Measurements from ENCODE around the gene TKTL2. TPM values are rescaled to one million over a fixed set of nuclear protein-coding genes. Genes with fewer than 3 reads are reported as not detected.

The TKTL2 gene
- total RNA-seq, 2 experiments from 2014 or later = not detected

GRCh38 chr4:163476761-163477438, 3.3 kb upstream of the TKTL2 start:
- Histone ChIP-seq H3K36me3 (ENCODE audit: insufficient read depth, low read length) (no peaks in the 10 kb centered on the region), H3K27ac (ENCODE audit: low read depth, low read length, poor library complexity, severe bottlenecking) (no peak overlapping the region), H3K4me2 (ENCODE audit: low read length) (no peak overlapping the region), H3K79me2 (ENCODE audit: insufficient read depth, low read depth, low read length) (no peaks in the 10 kb centered on the region), H4K20me1 (ENCODE audit: insufficient read depth, low read length) (no peaks in the 10 kb centered on the region), H2AFZ (ENCODE audit: low read length) (no peak overlapping the region), H3K9me3 (ENCODE audit: low read length) (no peaks in the 10 kb centered on the region), H3K4me3 (ENCODE audit: low read depth, low read length, poor library complexity, severe bottlenecking) (no peak overlapping the region), H3K4me1 (ENCODE audit: insufficient read depth, low read length, poor library complexity, severe bottlenecking) (peaks cover 3% of the 10 kb centered on the region), H3K9me2 (ENCODE audit: insufficient read depth, low read length) (no peaks in the 10 kb centered on the region)
- TF ChIP-seq EZH2phosphoT487 (IDR thresholded peaks at IDR 0.05; ENCODE audit: borderline replicate concordance, low read depth, low read length) = no peak
- TF ChIP-seq CTCF (conservative IDR thresholded peaks at IDR 0.05; ENCODE audit: low read length) = no peak
- intact Hi-C loops (cut with micrococcal nuclease; ENCODE audit: unreplicated experiment) = no loop called here
- no peak for DNase-seq (ENCODE audit: low spot score)
- CTCF ChIA-PET (ENCODE audit: unreplicated experiment) = no interaction called here
- POLR2A ChIA-PET = interaction anchor here (0.7 kb wide), 1 partner anchor 583 kb away, joined by 3 read pairs; no protein-coding TSS in a partner anchor
- no TSS peak for BruUV-seq (replicated peaks)

DNA sequence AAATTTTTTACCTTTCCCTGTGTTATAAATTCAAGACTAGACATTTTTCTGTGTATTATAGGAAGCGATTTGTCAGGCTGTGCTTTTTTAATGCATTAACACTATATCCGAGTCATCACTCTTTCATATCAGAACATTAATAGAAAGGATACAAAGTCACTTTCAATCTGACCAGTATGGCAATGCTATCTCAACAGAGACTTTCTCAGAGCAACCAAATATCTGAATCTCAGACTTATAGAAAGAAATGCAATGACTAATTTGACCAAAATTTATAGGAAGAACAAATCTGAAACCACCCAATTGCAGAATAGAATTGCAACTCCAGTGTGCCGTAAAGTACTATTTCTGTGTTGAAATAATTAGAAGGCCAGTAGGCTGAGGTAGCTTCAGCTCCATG, 473 bp upstream of the TKTL2 start:
- no peak for DNase-seq (ENCODE audit: low spot score)
- H4K20me1 ChIP-seq (ENCODE audit: insufficient read depth, low read length) = no peaks in the 10 kb centered on the region
- no peak overlapping the region for H3K4me3 ChIP-seq (ENCODE audit: low read depth, low read length, poor library complexity, severe bottlenecking)
- intact Hi-C loops (cut with micrococcal nuclease; ENCODE audit: unreplicated experiment) = no loop called here
- no peaks in the 10 kb centered on the region for H3K9me3 ChIP-seq (ENCODE audit: low read length)
- H3K79me2 ChIP-seq (ENCODE audit: insufficient read depth, low read depth, low read length) = no peaks in the 10 kb centered on the region
- H3K4me1 ChIP-seq (ENCODE audit: insufficient read depth, low read length, poor library complexity, severe bottlenecking) = no peaks in the 10 kb centered on the region
- H3K4me2 ChIP-seq (ENCODE audit: low read length) = no peak overlapping the region
- no TSS peak for BruUV-seq (replicated peaks)
- no peaks in the 10 kb centered on the region for H3K36me3 ChIP-seq (ENCODE audit: insufficient read depth, low read length)
- H2AFZ ChIP-seq (ENCODE audit: low read length) = no peak overlapping the region
- POLR2A ChIA-PET = interaction anchor here (0.7 to 0.8 kb wide), 2 partner anchors 16 to 561 kb away, joined by 3 read pairs; no protein-coding TSS in a partner anchor
- no peak overlapping the region for H3K27ac ChIP-seq (ENCODE audit: low read depth, low read length, poor library complexity, severe bottlenecking)
- TF ChIP-seq CTCF (conservative IDR thresholded peaks at IDR 0.05; ENCODE audit: low read length) = no peak
- CTCF ChIA-PET (ENCODE audit: unreplicated experiment) = no interaction called here
- no peaks in the 10 kb centered on the region for H3K9me2 ChIP-seq (ENCODE audit: insufficient read depth, low read length)

DNA sequence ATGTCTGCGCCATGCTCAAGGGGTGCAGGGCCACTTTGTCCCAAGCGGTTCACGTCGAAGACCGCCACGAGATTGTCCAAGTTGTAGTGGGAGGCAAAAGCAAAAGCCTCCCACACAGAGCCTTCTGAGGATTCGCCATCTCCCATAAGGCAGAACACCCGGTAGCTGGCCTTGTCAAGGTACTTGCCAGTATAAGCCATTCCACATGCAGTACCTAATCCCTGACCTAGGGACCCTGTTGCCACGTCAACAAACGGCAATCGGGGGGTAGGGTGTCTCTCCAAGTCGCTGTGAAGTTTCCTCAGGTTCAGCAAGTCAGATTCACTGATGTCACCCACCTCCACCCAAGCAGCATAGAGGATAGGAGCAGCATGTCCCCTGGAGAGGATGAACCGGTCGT, 424 bp downstream of the TKTL2 start:
- DNase-seq (ENCODE audit: low spot score) = no peak
- no peaks in the 10 kb centered on the region for H4K20me1 ChIP-seq (ENCODE audit: insufficient read depth, low read length)
- H3K79me2 ChIP-seq (ENCODE audit: insufficient read depth, low read depth, low read length) = no peaks in the 10 kb centered on the region
- H3K9me3 ChIP-seq (ENCODE audit: low read length) = no peaks in the 10 kb centered on the region
- no peak overlapping the region for H3K4me3 ChIP-seq (ENCODE audit: low read depth, low read length, poor library complexity, severe bottlenecking)
- no peak overlapping the region for H3K4me2 ChIP-seq (ENCODE audit: low read length)
- H2AFZ ChIP-seq (ENCODE audit: low read length) = no peak overlapping the region
- no TSS peak for BruUV-seq (replicated peaks)
- intact Hi-C loops (cut with micrococcal nuclease; ENCODE audit: unreplicated experiment) = no loop called here
- H3K4me1 ChIP-seq (ENCODE audit: insufficient read depth, low read length, poor library complexity, severe bottlenecking) = no peaks in the 10 kb centered on the region
- H3K27ac ChIP-seq (ENCODE audit: low read depth, low read length, poor library complexity, severe bottlenecking) = no peak overlapping the region
- POLR2A ChIA-PET = interaction anchor here (0.7 kb wide), 2 partner anchors 561 to 579 kb away, joined by 3 read pairs; no protein-coding TSS in a partner anchor
- no peaks in the 10 kb centered on the region for H3K9me2 ChIP-seq (ENCODE audit: insufficient read depth, low read length)
- CTCF ChIA-PET (ENCODE audit: unreplicated experiment) = no interaction called here
- H3K36me3 ChIP-seq (ENCODE audit: insufficient read depth, low read length) = no peaks in the 10 kb centered on the region
- TF ChIP-seq EZH2phosphoT487 (IDR thresholded peaks at IDR 0.05; ENCODE audit: borderline replicate concordance, low read depth, low read length) = no peak
- TF ChIP-seq CTCF (conservative IDR thresholded peaks at IDR 0.05; ENCODE audit: low read length) = no peak

All from OCI-LY7 (cell line).